Measurements from ENCODE around the gene ACVRL1. TPM values are rescaled to one million over a fixed set of nuclear protein-coding genes. Genes with fewer than 3 reads are reported as not detected.

ACVRL1 gene
- total RNA-seq, 1 donor from 2014 or later: under 0.01 TPM

DNA sequence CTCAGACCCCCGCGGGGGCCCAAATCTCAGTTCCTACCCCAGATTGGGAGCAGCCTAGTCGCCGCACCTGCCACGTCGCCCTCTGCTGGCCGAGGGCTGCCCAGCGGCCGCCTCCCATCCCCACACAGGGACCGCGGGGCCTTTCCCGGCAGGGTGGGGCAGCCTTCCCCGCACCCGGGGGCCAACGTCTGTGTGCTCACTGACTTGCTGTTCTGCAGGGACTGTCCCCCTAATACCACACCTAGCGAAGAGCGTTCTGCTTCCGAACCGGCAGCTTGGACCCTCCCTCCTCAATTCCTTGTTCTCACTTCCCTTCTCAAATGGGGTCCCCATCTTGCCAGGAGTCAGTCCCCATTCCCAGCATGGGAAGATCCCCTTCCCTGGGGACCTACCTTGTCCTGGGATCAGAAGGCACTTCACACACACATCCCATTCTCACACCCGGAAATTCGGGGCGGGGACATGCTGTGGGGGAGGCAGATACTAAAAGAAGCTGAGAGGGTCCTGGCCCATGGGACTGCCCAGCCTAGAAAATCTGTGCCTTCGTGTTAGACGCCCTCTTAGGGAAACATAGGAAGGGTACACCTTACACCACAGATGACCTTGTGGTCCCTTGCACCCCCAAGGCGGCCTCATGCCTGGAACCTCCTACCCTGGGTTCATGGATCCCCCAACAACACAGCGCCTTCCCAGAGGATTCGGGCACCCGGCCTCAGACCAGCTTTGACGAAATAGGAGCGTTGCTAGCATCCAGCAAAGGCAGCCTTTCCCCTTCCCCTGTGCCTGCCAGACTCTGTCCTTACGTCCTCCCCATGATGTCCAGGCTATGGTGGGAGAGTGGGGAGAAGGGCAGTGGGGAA, 16.4 kb downstream of the ACVRL1 start:
- Histone ChIP-seq H3K36me3 (ENCODE audit: control insufficient read depth, insufficient read depth, low read length) (no peaks in the 10 kb centered on the region), H3K27me3 (ENCODE audit: control insufficient read depth, insufficient read depth, low read length) (no peaks in the 10 kb centered on the region), H3K4me3 (ENCODE audit: low read depth, low read length) (no peak overlapping the region)
- TF ChIP-seq, protein P1, sequence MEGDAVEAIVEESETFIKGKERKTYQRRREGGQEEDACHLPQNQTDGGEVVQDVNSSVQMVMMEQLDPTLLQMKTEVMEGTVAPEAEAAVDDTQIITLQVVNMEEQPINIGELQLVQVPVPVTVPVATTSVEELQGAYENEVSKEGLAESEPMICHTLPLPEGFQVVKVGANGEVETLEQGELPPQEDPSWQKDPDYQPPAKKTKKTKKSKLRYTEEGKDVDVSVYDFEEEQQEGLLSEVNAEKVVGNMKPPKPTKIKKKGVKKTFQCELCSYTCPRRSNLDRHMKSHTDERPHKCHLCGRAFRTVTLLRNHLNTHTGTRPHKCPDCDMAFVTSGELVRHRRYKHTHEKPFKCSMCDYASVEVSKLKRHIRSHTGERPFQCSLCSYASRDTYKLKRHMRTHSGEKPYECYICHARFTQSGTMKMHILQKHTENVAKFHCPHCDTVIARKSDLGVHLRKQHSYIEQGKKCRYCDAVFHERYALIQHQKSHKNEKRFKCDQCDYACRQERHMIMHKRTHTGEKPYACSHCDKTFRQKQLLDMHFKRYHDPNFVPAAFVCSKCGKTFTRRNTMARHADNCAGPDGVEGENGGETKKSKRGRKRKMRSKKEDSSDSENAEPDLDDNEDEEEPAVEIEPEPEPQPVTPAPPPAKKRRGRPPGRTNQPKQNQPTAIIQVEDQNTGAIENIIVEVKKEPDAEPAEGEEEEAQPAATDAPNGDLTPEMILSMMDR (IDR thresholded peaks at IDR 0.05; ENCODE audit: insufficient read depth, low read length, severe bottlenecking): peak; percentile 96
- DNase-seq (ENCODE audit: low read depth): no peak
- FAIRE-seq: no peak

DNA sequence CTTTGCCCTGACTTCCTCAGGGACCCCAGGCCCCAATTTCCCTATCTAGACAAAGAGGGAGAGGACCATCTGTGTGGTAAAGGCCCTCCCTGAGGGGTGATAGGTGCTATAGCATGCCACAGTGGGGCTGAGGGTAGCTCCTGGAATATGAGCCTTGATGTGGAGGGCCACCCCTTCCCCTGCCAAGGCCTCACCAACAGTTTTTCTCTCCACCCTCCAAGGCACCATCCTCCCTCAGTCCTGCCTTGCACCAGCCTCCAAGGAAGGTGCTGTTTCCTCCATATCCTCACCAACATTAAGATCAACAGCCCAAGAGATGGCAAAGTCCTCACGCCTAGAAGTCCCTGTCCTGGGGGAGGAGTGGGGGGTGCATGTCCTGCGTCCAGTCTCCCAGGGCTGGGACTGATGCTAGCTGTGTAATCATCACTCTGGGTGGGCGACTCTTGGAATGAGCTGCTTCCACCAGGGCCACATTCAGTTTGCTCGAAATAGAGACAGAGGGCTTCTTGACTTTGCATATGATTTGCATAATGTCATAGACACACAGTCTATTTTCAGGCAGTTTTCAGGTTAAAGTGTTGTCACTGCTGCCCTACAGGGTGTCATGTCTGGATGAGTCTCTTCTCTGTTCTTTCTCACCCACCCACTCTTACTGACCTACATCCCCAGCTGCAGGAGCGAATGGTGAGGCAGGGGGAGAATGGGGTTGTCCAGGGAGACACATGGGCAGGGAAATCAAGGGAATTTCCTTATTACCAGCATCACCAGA, 17.4 kb downstream of the ACVRL1 start:
- Histone ChIP-seq H3K27me3 (ENCODE audit: control insufficient read depth, insufficient read depth, low read length) (no peaks in the 10 kb centered on the region), H3K36me3 (ENCODE audit: control insufficient read depth, insufficient read depth, low read length) (no peaks in the 10 kb centered on the region), H3K4me3 (ENCODE audit: low read depth, low read length) (no peak overlapping the region)
- DNase-seq (ENCODE audit: low read depth) (no peak), FAIRE-seq (no peak)
- TF ChIP-seq, protein P1 (IDR thresholded peaks at IDR 0.05; ENCODE audit: insufficient read depth, low read length, severe bottlenecking): no peak

DNA sequence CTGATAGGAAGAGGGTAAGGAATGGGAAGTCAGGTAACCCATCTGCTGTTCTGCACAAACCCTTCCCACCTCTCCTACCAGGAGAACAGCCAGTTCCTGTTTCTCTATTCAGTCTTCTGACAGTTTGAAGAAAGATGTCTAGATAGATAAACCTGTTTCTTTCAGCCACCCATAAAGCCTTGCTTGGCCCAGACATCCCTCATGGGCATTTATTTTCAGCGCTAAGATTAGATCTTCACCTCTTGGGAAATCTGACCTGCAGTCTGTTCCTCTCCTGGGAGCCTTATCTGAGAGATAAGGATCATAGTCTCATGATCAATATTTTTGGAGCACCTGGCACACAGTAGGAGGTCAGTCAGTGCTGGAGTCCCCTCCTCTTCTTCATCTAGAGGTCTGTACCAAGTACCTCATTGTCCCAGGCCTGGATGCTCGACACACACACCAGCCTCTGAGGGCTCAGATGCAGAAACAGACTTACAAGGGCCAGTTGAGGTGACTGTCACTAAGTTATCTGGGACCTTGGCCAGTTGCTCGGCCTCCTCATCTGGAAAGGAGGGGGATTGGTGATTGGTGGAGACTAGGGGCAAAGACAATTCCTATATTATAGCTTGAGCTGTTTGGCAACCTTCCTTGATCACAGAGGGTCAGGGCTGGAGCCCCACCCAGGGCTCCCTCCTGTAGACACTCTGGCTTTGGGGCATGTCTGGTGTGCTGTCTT, 18.2 kb downstream of the ACVRL1 start:
- DNase-seq (ENCODE audit: low read depth) (no peak), FAIRE-seq (no peak)
- TF ChIP-seq, protein P1 (IDR thresholded peaks at IDR 0.05; ENCODE audit: insufficient read depth, low read length, severe bottlenecking): no peak
- Histone ChIP-seq H3K36me3 (ENCODE audit: control insufficient read depth, insufficient read depth, low read length) (no peaks in the 10 kb centered on the region), H3K4me3 (ENCODE audit: low read depth, low read length) (no peak overlapping the region), H3K27me3 (ENCODE audit: control insufficient read depth, insufficient read depth, low read length) (no peaks in the 10 kb centered on the region)

DNA sequence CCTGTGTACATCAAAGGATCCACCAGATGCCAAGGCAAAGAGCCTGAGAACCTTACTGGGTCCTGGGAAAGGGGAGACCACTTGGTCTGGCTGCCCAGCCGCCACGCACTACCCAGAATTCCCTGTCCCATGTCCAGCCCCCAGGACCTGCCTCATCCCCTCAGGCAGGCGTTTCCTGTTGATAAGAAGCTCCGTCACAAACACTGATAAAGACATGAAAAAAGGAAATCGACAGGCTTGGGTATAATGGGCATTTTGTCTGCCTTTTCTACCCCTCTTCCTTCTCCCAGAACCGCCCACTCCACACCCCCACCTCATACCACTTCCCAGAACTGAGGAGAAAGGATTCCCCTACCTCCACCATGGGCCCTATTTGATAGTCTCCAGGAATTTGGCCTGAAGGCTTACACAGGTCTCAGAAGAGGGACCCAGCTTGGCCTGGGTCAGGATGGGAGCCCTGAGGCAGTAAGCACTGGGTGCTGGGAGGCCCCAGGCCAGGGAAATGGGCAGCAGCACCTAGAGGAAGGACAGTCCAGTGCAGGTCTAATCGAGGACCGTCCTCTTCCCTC, 18.8 kb downstream of the ACVRL1 start:
- DNase-seq (ENCODE audit: low read depth) (no peak), FAIRE-seq (no peak)
- Histone ChIP-seq H3K4me3 (ENCODE audit: low read depth, low read length) (no peak overlapping the region), H3K36me3 (ENCODE audit: control insufficient read depth, insufficient read depth, low read length) (no peaks in the 10 kb centered on the region), H3K27me3 (ENCODE audit: control insufficient read depth, insufficient read depth, low read length) (no peaks in the 10 kb centered on the region)
- TF ChIP-seq, protein P1 (IDR thresholded peaks at IDR 0.05; ENCODE audit: insufficient read depth, low read length, severe bottlenecking): no peak

DNA sequence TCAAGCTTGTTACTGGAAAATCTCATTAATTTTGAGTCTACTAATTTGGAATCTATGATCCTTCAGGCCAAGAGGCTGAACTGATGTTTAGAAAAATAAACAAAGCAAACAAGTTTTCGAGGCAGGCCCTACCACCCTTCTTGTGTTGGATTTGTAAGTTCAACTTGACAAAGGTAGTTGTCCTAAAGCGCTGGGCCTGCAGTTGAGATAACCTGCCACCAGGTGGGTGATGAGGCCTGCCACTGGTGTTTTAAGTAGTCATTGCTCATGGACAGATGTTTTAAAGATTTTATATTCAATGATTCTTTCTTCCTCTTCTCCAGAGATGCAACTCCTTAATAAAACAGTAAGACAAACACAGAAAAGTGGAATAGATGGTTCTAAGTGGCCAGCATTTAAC, 19.4 kb downstream of the ACVRL1 start:
- no peak for FAIRE-seq

More for the DNA sequence above, 19.4 kb downstream of the ACVRL1 start:
- peak; percentile 72 for DNase-seq (ENCODE audit: low read depth)
- TF ChIP-seq, protein P1 (IDR thresholded peaks at IDR 0.05; ENCODE audit: insufficient read depth, low read length, severe bottlenecking): peak; percentile 77
- H3K27me3 ChIP-seq (ENCODE audit: control insufficient read depth, insufficient read depth, low read length): no peaks in the 10 kb centered on the region
- no peaks in the 10 kb centered on the region for H3K36me3 ChIP-seq (ENCODE audit: control insufficient read depth, insufficient read depth, low read length)
- no peak overlapping the region for H3K4me3 ChIP-seq (ENCODE audit: low read depth, low read length)
